Calu3 (cell line): Measurements from ENCODE around the gene PARP12. TPM values are rescaled to one million over a fixed set of nuclear protein-coding genes. Genes with fewer than 3 reads are reported as not detected.

ENCODE experiments used
- BruUV-seq: library from RNA; stranded (reverse); fragments of 400-500 nt; replicated peaks from 2 replicates; lab custom pipeline; 2021; lab: Mats Ljungman, UMichigan
- CTCF ChIA-PET: fragments of 300-600 bp; sonication (Branson Sonifier 250); formaldehyde crosslinking; loops from one replicate; lab custom pipeline; 2022; ENCODE audit warnings: antibody characterized with exemption; lab: Charles Lee
- DNase-seq: peaks from one replicate; pipeline ENCODE4 v3.0.0; 2022
- H3K27ac Mint-ChIP-seq: one replicate; pipeline ENCODE4 v1.8.0; 2022; ENCODE audit warnings: mixed read lengths; ENCODE audit not compliant: unreplicated experiment
- H3K27me3 Mint-ChIP-seq: one replicate; pipeline ENCODE4 v1.8.0; 2022; ENCODE audit warnings: mixed read lengths; ENCODE audit not compliant: unreplicated experiment
- H3K36me3 Mint-ChIP-seq: one replicate; pipeline ENCODE4 v1.8.0; 2022; ENCODE audit warnings: mild to moderate bottlenecking, moderate library complexity, mixed read lengths; ENCODE audit not compliant: insufficient read depth, unreplicated experiment
- H3K4me1 Mint-ChIP-seq: one replicate; pipeline ENCODE4 v1.8.0; 2022; ENCODE audit warnings: mild to moderate bottlenecking, low read depth, mixed read lengths; ENCODE audit not compliant: unreplicated experiment
- H3K4me3 Mint-ChIP-seq: one replicate; pipeline ENCODE4 v1.8.0; 2022; ENCODE audit warnings: mild to moderate bottlenecking, low read depth, moderate library complexity, mixed read lengths; ENCODE audit not compliant: unreplicated experiment
- H3K9me3 Mint-ChIP-seq: one replicate; pipeline ENCODE4 v1.8.0; 2022; ENCODE audit warnings: low read depth, mixed read lengths; ENCODE audit not compliant: unreplicated experiment
- intact Hi-C: fragments of 100-400 bp; cut with micrococcal nuclease; formaldehyde crosslinking; loops from one replicate; pipeline ENCODE4 v1.10.0; 2022; ENCODE audit not compliant: unreplicated experiment
- total RNA-seq: library from RNA; stranded (reverse); gene quantifications from 2 replicates; pipeline ENCODE4 v1.2.3, GENCODE V29; 2022
- TF ChIP-seq, protein P1 (sequence below): fragments of 200-600 bp; IDR thresholded peaks from one replicate; pipeline ENCODE4 v1.8.0; 2022; ENCODE audit warnings: antibody characterized with exemption; ENCODE audit not compliant: unreplicated experiment

The PARP12 gene
- total RNA-seq, 1 experiment from 2014 or later, result 66.6 TPM

- H3K4me3 Mint-ChIP-seq, result no peak overlapping the region
- DNase-seq, result no peak
These were observed 10.9 kb downstream of the PARP12 start for GRCh38 chr7:140051820-140052219.

DNA sequence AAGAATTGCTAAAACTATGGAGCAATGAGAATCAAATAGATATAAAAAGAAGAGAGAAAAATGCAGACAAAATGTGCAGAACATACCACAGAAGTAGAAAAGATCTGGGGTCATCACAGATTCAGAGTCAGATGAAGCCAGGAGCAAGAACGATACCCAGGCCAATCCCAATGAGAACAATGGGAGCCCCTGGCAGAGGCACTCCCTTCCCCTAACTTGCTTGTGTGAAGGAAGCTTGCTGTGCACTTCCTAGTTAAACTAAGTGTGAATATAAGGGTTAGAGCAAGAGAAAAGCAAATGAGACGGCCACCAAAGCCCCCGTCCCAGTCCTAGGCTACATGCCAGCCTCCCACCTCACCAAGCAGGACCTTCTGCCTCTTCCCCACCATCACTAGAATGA is 12.7 kb downstream of the PARP12 start:
- DNase-seq, result no peak
- intact Hi-C loops, result no loop called here
- Mint-ChIP-seq H3K27ac (no peak overlapping the region), H3K9me3 (no peaks in the 10 kb centered on the region), H3K36me3 (no peaks in the 10 kb centered on the region), H3K27me3 (no peaks in the 10 kb centered on the region), H3K4me1 (peaks cover 16% of the 10 kb centered on the region), H3K4me3 (no peak overlapping the region)
- no TSS peak for BruUV-seq
- TF ChIP-seq, protein P1, sequence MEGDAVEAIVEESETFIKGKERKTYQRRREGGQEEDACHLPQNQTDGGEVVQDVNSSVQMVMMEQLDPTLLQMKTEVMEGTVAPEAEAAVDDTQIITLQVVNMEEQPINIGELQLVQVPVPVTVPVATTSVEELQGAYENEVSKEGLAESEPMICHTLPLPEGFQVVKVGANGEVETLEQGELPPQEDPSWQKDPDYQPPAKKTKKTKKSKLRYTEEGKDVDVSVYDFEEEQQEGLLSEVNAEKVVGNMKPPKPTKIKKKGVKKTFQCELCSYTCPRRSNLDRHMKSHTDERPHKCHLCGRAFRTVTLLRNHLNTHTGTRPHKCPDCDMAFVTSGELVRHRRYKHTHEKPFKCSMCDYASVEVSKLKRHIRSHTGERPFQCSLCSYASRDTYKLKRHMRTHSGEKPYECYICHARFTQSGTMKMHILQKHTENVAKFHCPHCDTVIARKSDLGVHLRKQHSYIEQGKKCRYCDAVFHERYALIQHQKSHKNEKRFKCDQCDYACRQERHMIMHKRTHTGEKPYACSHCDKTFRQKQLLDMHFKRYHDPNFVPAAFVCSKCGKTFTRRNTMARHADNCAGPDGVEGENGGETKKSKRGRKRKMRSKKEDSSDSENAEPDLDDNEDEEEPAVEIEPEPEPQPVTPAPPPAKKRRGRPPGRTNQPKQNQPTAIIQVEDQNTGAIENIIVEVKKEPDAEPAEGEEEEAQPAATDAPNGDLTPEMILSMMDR, result no peak
- CTCF ChIA-PET, result no interaction called here

More at GRCh38 chr7:140051820-140052219, 10.9 kb downstream of the PARP12 start:
- Mint-ChIP-seq H3K36me3 (peaks cover 3% of the 10 kb centered on the region), H3K27ac (no peak overlapping the region), H3K4me1 (peaks cover 16% of the 10 kb centered on the region), H3K9me3 (no peaks in the 10 kb centered on the region), H3K27me3 (no peaks in the 10 kb centered on the region)
- intact Hi-C loops, result no loop called here
- no TSS peak for BruUV-seq
- TF ChIP-seq, protein P1, result no peak
- CTCF ChIA-PET, result no interaction called here

DNA sequence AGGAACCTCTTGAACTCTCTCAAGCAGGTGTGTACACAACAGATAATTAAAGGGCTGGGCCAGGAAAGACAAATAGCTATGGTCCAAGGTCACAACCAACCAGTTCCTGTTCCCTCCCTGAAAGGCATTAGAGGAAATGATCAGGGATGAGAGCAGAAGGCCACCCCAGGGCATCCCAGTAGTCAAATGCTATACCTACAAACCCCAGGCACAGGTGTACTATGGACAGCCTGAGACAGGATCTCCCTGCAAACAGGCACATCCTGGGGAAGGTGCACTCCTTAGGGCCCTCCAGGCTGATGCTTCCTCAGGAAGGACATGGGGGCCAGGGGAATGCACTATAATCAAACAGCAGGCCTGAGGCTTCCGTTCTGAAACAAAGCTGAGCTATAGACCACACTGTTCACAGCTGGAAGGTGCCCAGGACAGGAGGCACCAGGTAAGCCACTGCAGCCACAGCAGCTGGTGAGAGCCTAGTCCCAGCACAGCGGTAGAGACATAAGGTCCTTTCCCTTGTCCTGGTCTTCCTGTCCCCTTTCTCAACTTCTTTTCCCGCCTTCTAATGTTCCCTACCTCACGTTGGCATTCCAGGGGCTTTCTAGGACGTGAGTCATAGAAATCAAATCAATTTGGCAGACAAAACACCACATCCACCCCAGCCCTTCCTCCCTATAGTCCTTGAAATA is 13.3 kb downstream of the PARP12 start:
- H3K27me3 Mint-ChIP-seq, result no peaks in the 10 kb centered on the region
- CTCF ChIA-PET, result no interaction called here
- no peak for DNase-seq
- H3K4me1 Mint-ChIP-seq, result peaks cover 16% of the 10 kb centered on the region
- TF ChIP-seq, protein P1, result no peak
- no TSS peak for BruUV-seq
- H3K36me3 Mint-ChIP-seq, result no peaks in the 10 kb centered on the region
- intact Hi-C loops, result no loop called here
- no peak overlapping the region for H3K4me3 Mint-ChIP-seq
- no peaks in the 10 kb centered on the region for H3K9me3 Mint-ChIP-seq
- no peak overlapping the region for H3K27ac Mint-ChIP-seq

- Mint-ChIP-seq H3K4me3 (no peak overlapping the region), H3K27me3 (no peaks in the 10 kb centered on the region), H3K4me1 (peaks cover 16% of the 10 kb centered on the region), H3K36me3 (no peaks in the 10 kb centered on the region), H3K9me3 (no peaks in the 10 kb centered on the region), H3K27ac (no peak overlapping the region)
- TF ChIP-seq, protein P1, result no peak
- CTCF ChIA-PET, result no interaction called here
- DNase-seq, result no peak
- intact Hi-C loops, result no loop called here
- no TSS peak for BruUV-seq
These were observed 13.8 kb downstream of the PARP12 start for GRCh38 chr7:140048989-140049338.
